Activated naive CD8-positive, alpha-beta T cell treated with anti-CD3 and anti-CD28 coated beads, Interleukin-2, amount 10 ng/mL, durations not matched to agents 7 days and 5 days (primary cell): ENCODE measurements around the gene MYADM. TPM values are rescaled to one million over a fixed set of nuclear protein-coding genes. Genes with fewer than 3 reads are reported as not detected.
"Not testable (repeated sequence)": the region's sequence is repeated elsewhere in the genome, so short reads cannot be mapped to it uniquely, and the experiment has no call there.

Experiments
- ATAC-seq: fragments of 150-1000 bp; cut with Tn5 transposase; one replicate; pipeline ENCODE4 v1.10.0; 2021; ENCODE audit warnings: low read depth, moderate library complexity
- POLR2A ChIA-PET: fragments of 350-600 bp; sonication (Branson Sonifier 250); formaldehyde crosslinking; loops from one replicate; lab custom pipeline; 2021; ENCODE audit warnings: antibody characterized with exemption; lab: Charles Lee
- DNase-seq: peaks from one replicate; pipeline ENCODE4 v3.0.0; 2021
- H3K27ac Mint-ChIP-seq: one replicate; pipeline ENCODE4 v1.8.0; 2022; ENCODE audit warnings: mild to moderate bottlenecking, mixed read lengths
- H3K27me3 Mint-ChIP-seq: one replicate; pipeline ENCODE4 v1.8.0; 2022; ENCODE audit warnings: mild to moderate bottlenecking, moderate library complexity, mixed read lengths
- H3K36me3 Mint-ChIP-seq: one replicate; pipeline ENCODE4 v1.8.0; 2021; ENCODE audit warnings: mild to moderate bottlenecking, mixed read lengths
- H3K4me1 Mint-ChIP-seq: one replicate; pipeline ENCODE4 v1.8.0; 2021; ENCODE audit warnings: mixed read lengths
- H3K4me3 Mint-ChIP-seq: one replicate; pipeline ENCODE4 v1.8.0; 2022; ENCODE audit warnings: mild to moderate bottlenecking, moderate library complexity, mixed read lengths
- H3K9me3 Mint-ChIP-seq: one replicate; pipeline ENCODE4 v1.8.0; 2021; ENCODE audit warnings: mixed read lengths
- total RNA-seq, 2 experiments: library from RNA; stranded (reverse); gene quantifications; one replicate each; pipeline ENCODE4 v1.2.3, GENCODE V29; 2021

The MYADM gene
- total RNA-seq, 2 experiments from 2014 or later, result 76.3 to 77.3 TPM

DNA sequence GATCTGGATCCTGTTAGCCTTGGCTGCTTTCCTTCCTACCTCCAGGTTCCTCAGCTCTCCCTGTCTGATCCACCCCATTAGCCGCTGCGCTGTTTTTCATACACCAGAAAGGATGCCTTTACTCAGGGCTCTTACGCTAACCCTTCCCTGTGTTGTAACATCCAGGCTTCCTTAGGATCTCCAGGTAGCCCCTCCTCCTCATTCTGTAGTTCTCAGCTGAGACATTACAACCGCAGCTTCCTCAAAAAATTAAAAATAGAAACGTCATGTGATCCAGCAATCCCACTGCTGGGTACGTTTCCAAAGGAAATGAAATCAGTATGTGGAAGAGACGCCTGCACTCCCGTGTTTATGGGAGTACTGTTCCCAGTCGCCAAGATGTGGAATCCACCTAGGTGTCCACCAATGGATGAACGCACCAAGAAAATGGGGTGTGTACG, 18.4 kb upstream of the MYADM start:
- no peak for DNase-seq
- POLR2A ChIA-PET, result no interaction called here
- no peaks in the 10 kb centered on the region for H3K9me3 Mint-ChIP-seq
- no peak overlapping the region for H3K27ac Mint-ChIP-seq
- no peak for ATAC-seq
- H3K36me3 Mint-ChIP-seq, result no peaks in the 10 kb centered on the region
- H3K4me3 Mint-ChIP-seq, result no peak overlapping the region
- peaks cover 24% of the 10 kb centered on the region for H3K27me3 Mint-ChIP-seq
- H3K4me1 Mint-ChIP-seq, result peaks cover 14% of the 10 kb centered on the region

DNA sequence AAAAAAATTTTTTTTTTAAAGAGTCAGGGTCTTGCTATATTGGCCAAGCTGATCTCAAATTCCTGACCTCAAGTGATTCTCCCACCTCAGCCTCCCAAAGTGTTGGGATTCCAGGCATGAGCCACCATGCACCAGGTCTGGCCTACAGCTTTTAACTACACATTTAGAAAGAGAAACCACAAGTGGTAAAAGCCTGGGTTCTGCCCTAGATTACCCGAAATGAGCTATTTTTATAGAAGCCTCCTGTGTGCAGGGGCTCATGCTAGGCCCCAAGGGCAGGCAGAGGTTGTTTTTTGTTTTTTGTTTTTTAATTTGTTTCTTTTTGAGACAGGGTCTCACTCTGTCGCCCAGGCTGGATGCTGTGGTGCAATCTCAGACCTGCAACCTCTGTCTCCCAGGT, 14.0 kb upstream of the MYADM start:
- H3K4me1 Mint-ChIP-seq, result peaks cover 14% of the 10 kb centered on the region
- no peaks in the 10 kb centered on the region for H3K36me3 Mint-ChIP-seq
- H3K27ac Mint-ChIP-seq, result no peak overlapping the region
- H3K9me3 Mint-ChIP-seq, result no peaks in the 10 kb centered on the region
- POLR2A ChIA-PET, result interaction anchor here (0.7 to 3.4 kb wide), 3 partner anchors 14 to 22 kb away, joined by 3 to 32 read pairs (median 3); partner anchors contain the start of gene MYADM
- ATAC-seq, result peak; percentile 48
- no peak for DNase-seq
- H3K27me3 Mint-ChIP-seq, result peaks cover 21% of the 10 kb centered on the region
- no peak overlapping the region for H3K4me3 Mint-ChIP-seq

DNA sequence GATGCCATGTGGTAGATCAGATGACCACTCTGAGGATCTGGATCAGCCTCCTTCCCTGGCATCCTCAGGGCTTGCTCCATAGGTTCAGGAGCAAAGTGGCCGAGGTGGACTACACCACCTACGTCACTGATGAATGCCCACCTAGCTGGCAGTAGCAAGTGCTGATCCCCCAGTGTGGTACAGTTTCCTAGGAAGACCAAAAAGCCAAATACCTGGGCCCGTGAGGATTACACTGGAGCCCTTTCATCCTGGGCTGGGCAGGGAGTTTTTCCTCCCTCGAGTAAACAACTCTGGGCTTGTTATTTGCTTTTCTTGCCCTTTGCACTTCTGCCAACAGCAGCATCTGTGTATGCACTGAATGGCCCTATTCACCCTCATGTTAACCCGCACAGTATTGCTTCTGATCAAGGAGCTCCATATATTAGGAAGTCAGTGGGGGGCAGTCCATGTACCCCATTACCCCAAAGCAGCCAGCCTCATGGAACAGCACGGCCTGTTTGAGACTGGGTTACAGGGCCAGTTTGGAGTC, 3.3 kb upstream of the MYADM start:
- H3K36me3 Mint-ChIP-seq, result no peaks in the 10 kb centered on the region
- H3K4me1 Mint-ChIP-seq, result peaks cover 19% of the 10 kb centered on the region
- H3K27me3 Mint-ChIP-seq, result peaks cover 2% of the 10 kb centered on the region
- POLR2A ChIA-PET, result no interaction called here
- no peak for DNase-seq
- no peak for ATAC-seq
- no peaks in the 10 kb centered on the region for H3K9me3 Mint-ChIP-seq
- no peak overlapping the region for H3K4me3 Mint-ChIP-seq
- no peak overlapping the region for H3K27ac Mint-ChIP-seq

DNA sequence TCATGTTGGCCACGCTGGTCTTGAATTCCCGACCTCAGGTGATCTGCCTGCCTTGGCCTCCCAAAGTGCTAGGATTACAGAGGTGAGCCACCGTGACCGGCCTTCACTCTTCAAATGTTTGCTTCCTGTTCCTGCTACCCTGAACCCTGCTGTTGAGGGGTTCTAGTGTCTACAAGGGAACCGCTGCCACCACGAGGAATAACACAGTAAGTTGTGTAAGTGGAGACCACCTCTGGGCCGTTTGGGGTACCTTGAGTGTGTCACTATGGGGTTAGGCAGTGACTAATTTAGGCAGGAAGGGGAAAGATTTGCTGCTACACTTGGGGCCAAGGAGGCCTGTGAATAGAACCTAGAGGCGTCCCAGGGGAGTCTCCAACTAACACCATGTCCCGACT, 2.2 kb upstream of the MYADM start:
- DNase-seq (no peak), ATAC-seq (no peak)
- Mint-ChIP-seq H3K36me3 (no peaks in the 10 kb centered on the region), H3K4me1 (peaks cover 20% of the 10 kb centered on the region), H3K9me3 (no peaks in the 10 kb centered on the region), H3K27me3 (peaks cover 2% of the 10 kb centered on the region), H3K4me3 (peak overlapping the region; percentile 98), H3K27ac (peak overlapping the region; percentile 93)
- POLR2A ChIA-PET, result interaction anchor here (1.4 to 4.0 kb wide), 7 partner anchors 9 to 294 kb away, joined by 3 to 32 read pairs (median 12); partner anchors contain the start of genes LENG1 and PRKCG

DNA sequence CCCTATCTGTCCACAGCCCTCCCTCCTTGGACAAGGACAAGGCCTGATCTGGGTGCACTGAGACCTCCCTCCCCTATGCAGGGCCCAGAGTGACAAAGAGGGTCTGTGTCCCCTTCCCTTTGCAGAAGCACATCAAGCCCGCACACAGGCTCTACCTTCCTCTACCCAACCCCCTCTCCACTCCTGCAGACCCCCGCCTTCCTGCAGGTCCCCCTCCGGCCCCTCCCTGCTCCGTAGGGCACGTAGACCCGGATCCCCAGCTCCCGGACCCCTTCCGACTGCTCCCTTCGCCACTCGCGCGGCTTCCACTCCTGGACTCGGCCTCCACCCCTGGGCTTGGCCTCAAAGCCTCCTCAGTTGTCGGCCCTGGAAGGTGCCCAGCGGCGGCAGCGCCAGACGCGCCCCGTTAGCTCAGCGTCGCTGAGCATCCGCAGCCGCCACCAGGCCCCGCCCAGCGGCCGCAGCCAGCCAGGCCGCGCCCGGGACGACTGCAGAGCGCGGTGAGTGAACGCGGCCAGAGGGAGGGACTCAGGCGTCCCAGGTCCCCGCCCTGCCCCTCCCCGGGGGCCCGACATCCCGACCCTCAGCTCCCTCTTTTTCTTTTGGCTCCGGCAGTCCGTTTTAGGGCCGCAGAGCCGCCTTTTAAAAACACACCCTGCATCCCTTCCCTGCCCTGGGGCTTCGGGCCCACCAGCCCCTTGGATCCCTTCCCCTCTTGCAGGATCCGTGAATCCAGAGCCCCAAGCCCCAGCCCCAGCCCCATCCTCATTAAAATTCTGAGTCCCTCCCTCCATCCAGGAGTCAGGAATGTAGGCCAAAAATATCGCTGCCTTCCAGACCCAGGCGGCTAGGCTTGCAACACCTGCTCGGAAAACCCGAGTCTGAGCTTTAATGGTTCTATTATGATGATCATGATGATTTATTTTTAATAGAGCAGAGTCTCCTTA, 1.5 kb upstream of the MYADM start:
- Mint-ChIP-seq H3K27me3 (peaks cover 2% of the 10 kb centered on the region), H3K9me3 (no peaks in the 10 kb centered on the region), H3K36me3 (no peaks in the 10 kb centered on the region), H3K4me3 (peak overlapping the region; percentile 98), H3K4me1 (peaks cover 25% of the 10 kb centered on the region), H3K27ac (peak overlapping the region; percentile 94)
- POLR2A ChIA-PET, result interaction anchor here (1.4 to 4.0 kb wide), 7 partner anchors 9 to 293 kb away, joined by 3 to 32 read pairs (median 12); partner anchors contain the start of genes LENG1 and PRKCG
- DNase-seq (peak; percentile 85), ATAC-seq (peak; percentile 19)

DNA sequence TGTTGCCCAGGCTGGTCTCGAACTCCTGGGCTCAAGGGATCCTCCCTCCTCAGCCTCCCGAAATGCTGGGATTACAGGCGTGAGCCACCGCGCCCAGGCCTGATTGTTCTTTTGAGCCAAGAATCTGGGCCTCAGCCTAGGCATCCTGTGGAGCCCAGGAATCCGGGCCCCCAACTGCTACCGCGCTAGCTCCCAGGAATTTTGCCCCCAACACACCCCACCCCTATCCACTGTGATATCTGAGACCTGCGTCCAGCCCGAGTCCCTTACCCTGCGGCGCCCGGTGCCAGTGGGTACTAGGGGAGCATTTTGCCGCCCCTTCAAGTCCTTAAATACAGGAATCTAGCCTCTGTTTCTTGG, 838 bp upstream of the MYADM start:
- peaks cover 4% of the 10 kb centered on the region for H3K36me3 Mint-ChIP-seq
- H3K27me3 Mint-ChIP-seq, result peaks cover 2% of the 10 kb centered on the region
- peak overlapping the region; percentile 98 for H3K4me3 Mint-ChIP-seq
- peaks cover 30% of the 10 kb centered on the region for H3K4me1 Mint-ChIP-seq
- ATAC-seq (no peak), DNase-seq (no peak)
- peak overlapping the region; percentile 94 for H3K27ac Mint-ChIP-seq
- no peaks in the 10 kb centered on the region for H3K9me3 Mint-ChIP-seq
- POLR2A ChIA-PET, result interaction anchor here (1.4 to 4.0 kb wide), 8 partner anchors 8 to 293 kb away, joined by 3 to 32 read pairs (median 13); partner anchors contain the start of genes LENG1 and PRKCG

DNA sequence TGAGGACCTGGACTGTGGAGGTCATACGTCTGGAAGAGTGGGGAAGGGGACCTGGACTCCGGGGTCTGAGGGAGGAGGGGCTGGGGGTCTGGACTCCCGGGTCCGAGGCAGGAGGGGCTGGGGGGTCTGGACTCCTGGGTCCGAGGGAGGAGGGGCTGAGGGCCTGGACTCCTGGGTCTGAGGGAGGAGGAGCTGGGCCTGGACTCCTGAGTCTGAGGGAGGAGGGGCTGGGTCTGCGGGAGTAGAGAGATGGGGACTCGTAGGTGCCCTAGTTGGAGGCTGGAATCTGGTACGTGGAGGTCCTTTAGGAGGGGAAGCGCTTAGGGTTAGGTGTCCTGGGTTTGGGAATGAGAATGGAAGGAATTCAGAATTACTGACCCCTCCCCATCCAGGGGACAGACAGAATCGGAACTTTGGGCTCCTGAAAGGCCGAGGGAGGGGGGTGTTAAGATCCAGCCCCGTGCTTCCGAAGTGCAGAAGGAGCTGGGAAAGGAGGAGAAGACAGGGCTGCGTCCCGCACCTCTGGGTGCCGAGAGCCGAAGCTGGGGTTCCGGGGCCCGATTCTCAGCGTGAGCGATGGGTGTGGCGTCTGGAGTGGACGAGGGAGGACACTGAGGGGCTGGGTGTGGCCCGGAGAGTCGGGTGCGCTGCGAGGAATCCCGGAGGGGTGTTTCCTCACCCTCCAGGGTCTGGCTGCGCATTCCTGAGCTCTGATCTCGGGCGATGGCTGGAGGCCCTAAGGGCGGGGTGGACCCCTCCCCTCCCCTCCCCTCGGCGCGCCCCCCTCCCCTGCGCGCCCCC, 608 bp downstream of the MYADM start:
- Mint-ChIP-seq H3K27ac (peak overlapping the region; percentile 92), H3K36me3 (peaks cover 7% of the 10 kb centered on the region), H3K4me1 (peaks cover 34% of the 10 kb centered on the region), H3K4me3 (peak overlapping the region; percentile 98), H3K9me3 (no peaks in the 10 kb centered on the region), H3K27me3 (no peaks in the 10 kb centered on the region)
- DNase-seq (peak; percentile 69), ATAC-seq (no peak)
- POLR2A ChIA-PET, result interaction anchor here (0.6 to 4.0 kb wide), 8 partner anchors 9 to 1541 kb away, joined by 3 to 32 read pairs (median 8); partner anchors contain the start of gene PRKCG

DNA sequence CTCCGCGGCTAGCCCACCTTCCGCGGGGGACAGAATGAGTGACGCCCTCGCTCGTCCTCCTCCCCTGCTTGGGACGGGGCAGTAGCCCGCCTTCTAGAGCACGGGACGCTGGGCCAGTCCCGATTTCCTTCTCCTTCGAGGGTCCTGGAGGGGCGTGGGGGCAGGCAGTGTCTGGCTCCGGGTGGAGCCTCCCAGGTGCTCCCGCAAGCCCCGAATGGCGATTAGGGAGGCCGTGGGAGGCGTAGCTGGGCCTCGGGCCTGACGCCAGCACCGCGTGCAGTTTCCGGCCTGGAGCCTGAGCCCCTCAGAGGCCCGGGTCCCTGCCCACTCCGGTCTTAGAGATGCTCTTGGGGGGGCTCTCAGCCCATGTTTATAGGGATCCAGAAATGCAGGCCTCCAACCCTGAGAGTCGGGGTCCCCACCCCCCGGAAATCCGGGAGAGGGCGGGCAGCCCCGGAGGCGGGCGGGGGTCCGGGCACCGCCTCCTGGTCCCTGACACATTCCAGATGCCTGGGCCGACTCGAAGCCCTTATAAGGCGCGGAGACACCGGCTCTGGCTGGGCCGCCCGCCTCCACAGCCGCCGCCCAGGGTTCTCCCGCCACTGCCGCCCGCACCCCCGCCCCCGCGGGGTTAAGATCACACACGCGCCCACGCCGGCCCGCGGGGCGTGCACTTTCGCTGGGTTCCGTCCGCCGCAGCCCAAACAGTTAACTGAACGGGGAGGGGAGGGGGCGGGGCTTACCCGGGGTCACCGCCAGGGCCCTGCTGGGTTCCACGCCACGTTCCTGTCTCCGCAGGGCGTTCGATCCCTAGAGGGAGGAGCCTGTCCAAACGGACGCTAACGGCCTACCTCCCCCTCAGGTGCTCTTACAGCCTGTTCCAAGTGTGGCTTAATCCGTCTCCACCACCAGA, 1.5 kb downstream of the MYADM start:
- ATAC-seq (peak; percentile 62), DNase-seq (peak; percentile 93)
- peak overlapping the region; percentile 87 for H3K27ac Mint-ChIP-seq
- POLR2A ChIA-PET, result interaction anchor here (0.7 to 4.0 kb wide), 5 partner anchors 8 to 26 kb away, joined by 3 to 32 read pairs (median 16); partner anchors contain the start of gene PRKCG
- H3K4me1 Mint-ChIP-seq, result peaks cover 40% of the 10 kb centered on the region
- H3K4me3 Mint-ChIP-seq, result peak overlapping the region; percentile 98
- no peaks in the 10 kb centered on the region for H3K9me3 Mint-ChIP-seq
- H3K27me3 Mint-ChIP-seq, result no peaks in the 10 kb centered on the region
- H3K36me3 Mint-ChIP-seq, result peaks cover 14% of the 10 kb centered on the region

DNA sequence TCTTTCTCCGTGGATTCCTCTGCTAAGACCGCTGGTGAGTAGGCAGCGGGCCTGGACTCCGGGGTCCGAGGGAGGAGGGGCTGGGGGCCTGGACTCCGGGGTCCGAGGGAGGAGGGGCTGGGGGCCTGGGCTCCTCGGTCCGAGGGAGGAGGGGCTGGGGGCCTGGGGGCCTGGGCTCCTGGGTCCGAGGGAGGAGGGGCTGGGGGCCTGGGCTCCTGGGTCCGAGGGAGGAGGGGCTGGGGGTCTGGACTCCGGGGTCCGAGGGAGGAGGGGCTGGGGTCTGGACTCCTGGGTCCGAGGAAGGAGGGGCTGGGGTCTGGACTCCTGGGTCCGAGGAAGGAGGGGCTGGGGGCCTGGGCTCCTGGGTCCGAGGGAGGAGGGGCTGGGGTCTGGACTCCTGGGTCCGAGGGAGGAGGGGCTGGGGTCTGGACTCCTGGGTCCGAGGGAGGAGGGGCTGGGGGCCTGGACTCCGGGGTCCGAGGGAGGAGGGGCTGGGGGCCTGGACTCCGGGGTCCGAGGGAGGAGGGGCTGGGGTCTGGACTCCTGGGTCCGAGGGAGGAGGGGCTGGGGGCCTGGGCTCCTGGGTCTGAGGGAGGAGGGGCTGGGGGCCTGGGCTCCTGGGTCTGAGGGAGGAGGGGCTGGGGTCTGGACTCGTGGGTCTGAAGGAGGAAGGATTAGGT, 2.3 kb downstream of the MYADM start:
- Mint-ChIP-seq H3K4me1 (peaks cover 48% of the 10 kb centered on the region), H3K36me3 (peaks cover 22% of the 10 kb centered on the region), H3K27ac (peak overlapping the region; percentile 87), H3K4me3 (peak overlapping the region; percentile 98)
- not testable (repeated sequence) for DNase-seq, H3K27me3 Mint-ChIP-seq, H3K9me3 Mint-ChIP-seq, ATAC-seq
- POLR2A ChIA-PET, result interaction anchor here (1.5 to 1.6 kb wide), 2 partner anchors 9 to 12 kb away, joined by 5 to 6 read pairs; partner anchors contain the start of gene PRKCG

DNA sequence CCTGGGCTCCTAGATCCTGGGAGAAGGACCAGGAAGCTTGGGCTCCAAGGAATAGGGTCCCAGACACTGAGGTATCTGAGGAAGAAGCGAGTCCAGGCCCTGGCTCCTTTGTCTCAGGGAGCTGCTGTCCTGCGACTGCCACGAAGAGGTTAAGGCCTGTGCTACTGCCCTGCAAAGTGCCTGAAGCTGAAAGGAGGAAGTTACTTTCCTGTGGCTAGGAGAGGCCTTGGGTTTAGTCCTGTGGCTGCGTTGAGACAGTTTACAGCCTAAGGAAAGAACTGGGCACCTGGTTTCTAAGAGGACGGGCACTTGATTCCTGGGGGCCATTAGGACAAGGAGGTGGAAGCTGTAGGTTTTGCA, 2.8 kb downstream of the MYADM start:
- Mint-ChIP-seq H3K4me1 (peaks cover 48% of the 10 kb centered on the region), H3K4me3 (peak overlapping the region; percentile 75), H3K27me3 (no peaks in the 10 kb centered on the region), H3K27ac (peak overlapping the region; percentile 85), H3K9me3 (no peaks in the 10 kb centered on the region), H3K36me3 (peaks cover 25% of the 10 kb centered on the region)
- DNase-seq (no peak), ATAC-seq (no peak)
- POLR2A ChIA-PET, result interaction anchor here (1.5 to 1.6 kb wide), 2 partner anchors 9 to 11 kb away, joined by 5 to 6 read pairs; partner anchors contain the start of gene PRKCG

DNA sequence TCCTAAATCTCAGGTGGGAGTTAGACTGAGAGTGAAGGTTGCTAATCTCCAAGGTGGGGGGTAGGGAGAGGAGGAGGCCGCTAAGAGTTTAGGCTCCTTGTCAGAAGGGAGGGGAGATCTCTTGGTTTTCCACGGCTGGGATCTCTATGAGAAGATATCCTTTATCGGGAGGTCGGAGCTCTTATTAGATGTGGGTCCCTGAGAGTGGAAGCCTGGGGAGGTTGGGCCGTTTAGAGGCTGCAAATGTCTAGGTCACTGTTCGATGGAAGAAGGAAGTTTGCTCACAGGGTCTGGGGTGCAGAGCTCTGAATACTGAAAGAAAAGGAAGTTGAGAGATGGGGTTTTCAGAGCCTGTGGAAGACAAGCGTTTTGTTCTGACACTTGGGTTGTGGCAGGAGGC, 3.8 kb downstream of the MYADM start:
- POLR2A ChIA-PET, result interaction anchor here (1.5 to 1.6 kb wide), 2 partner anchors 8 to 10 kb away, joined by 5 to 6 read pairs; partner anchors contain the start of gene PRKCG
- no peaks in the 10 kb centered on the region for H3K27me3 Mint-ChIP-seq
- no peak for ATAC-seq
- peak overlapping the region; percentile 75 for H3K4me3 Mint-ChIP-seq
- no peaks in the 10 kb centered on the region for H3K9me3 Mint-ChIP-seq
- peaks cover 44% of the 10 kb centered on the region for H3K4me1 Mint-ChIP-seq
- peak overlapping the region; percentile 85 for H3K27ac Mint-ChIP-seq
- DNase-seq, result no peak
- H3K36me3 Mint-ChIP-seq, result peaks cover 29% of the 10 kb centered on the region
